Activated T-cell treated with anti-CD3 and anti-CD28 coated beads, Interleukin-2, amount 50 U/mL, for 4 hours (primary cell): Measurements from ENCODE around the gene PELO. TPM values are rescaled to one million over a fixed set of nuclear protein-coding genes. Genes with fewer than 3 reads are reported as not detected.

Source experiments
- ATAC-seq, 2 donors: fragments of 200-7000 bp; cut with Tn5 transposase; one replicate each; pipeline ENCODE4 v1.10.0; 2021
- DNase-seq: peaks from one replicate; pipeline ENCODE4 v3.0.0-alpha.2; 2020
- H3K27me3 Mint-ChIP-seq: one replicate; pipeline ENCODE4 v1.8.0; 2021; ENCODE audit warnings: low read depth, mixed read lengths
- H3K36me3 Mint-ChIP-seq: one replicate; pipeline ENCODE4 v1.8.0; 2022; ENCODE audit warnings: mixed read lengths; ENCODE audit not compliant: insufficient read depth
- H3K4me1 Mint-ChIP-seq: one replicate; pipeline ENCODE4 v1.8.0; 2021; ENCODE audit warnings: low read depth, mixed read lengths
- H3K4me3 Mint-ChIP-seq: one replicate; pipeline ENCODE4 v1.8.0; 2021; ENCODE audit warnings: mild to moderate bottlenecking, moderate library complexity, mixed read lengths
- H3K9me3 Mint-ChIP-seq: one replicate; pipeline ENCODE4 v1.8.0; 2021; ENCODE audit warnings: mixed read lengths
- total RNA-seq, 3 donors: library from RNA; stranded (reverse); gene quantifications; one replicate each; pipeline ENCODE4 v1.2.1, GENCODE V29; 2021

The PELO gene
- total RNA-seq, 3 donors from 2014 or later, result 21.2 to 26.5 (median 23.7) TPM

GRCh38 chr5:52783226-52783959 lies 4.3 kb upstream of the PELO start:
- peaks cover 10% of the 10 kb centered on the region for H3K27me3 Mint-ChIP-seq
- no peak for ATAC-seq
- peaks cover 18% of the 10 kb centered on the region for H3K4me1 Mint-ChIP-seq
- no peaks in the 10 kb centered on the region for H3K36me3 Mint-ChIP-seq
- DNase-seq, result no peak
- H3K4me3 Mint-ChIP-seq, result no peak overlapping the region
- H3K9me3 Mint-ChIP-seq, result no peaks in the 10 kb centered on the region

GRCh38 chr5:52784737-52785136 lies 3.0 kb upstream of the PELO start:
- H3K9me3 Mint-ChIP-seq, result no peaks in the 10 kb centered on the region
- H3K36me3 Mint-ChIP-seq, result no peaks in the 10 kb centered on the region
- H3K4me1 Mint-ChIP-seq, result peaks cover 19% of the 10 kb centered on the region
- H3K4me3 Mint-ChIP-seq, result no peak overlapping the region
- peaks cover 10% of the 10 kb centered on the region for H3K27me3 Mint-ChIP-seq
- ATAC-seq (no peak), DNase-seq (no peak)

GRCh38 chr5:52786391-52786790 lies 1.3 kb upstream of the PELO start:
- H3K9me3 Mint-ChIP-seq, result no peaks in the 10 kb centered on the region
- no peak for ATAC-seq
- H3K36me3 Mint-ChIP-seq, result no peaks in the 10 kb centered on the region
- peaks cover 28% of the 10 kb centered on the region for H3K4me1 Mint-ChIP-seq
- H3K27me3 Mint-ChIP-seq, result peaks cover 10% of the 10 kb centered on the region
- no peak for DNase-seq
- peak overlapping the region; percentile 47 for H3K4me3 Mint-ChIP-seq

- DNase-seq, result peak; percentile 45
- Mint-ChIP-seq H3K27me3 (peaks cover 10% of the 10 kb centered on the region), H3K9me3 (no peaks in the 10 kb centered on the region), H3K4me1 (peaks cover 28% of the 10 kb centered on the region), H3K36me3 (no peaks in the 10 kb centered on the region), H3K4me3 (peak overlapping the region; percentile 89)
- ATAC-seq, result no peak
These were observed 642 bp upstream of the PELO start for GRCh38 chr5:52786949-52787599.

- peak overlapping the region; percentile 89 for H3K4me3 Mint-ChIP-seq
- no peak for ATAC-seq
- no peaks in the 10 kb centered on the region for H3K9me3 Mint-ChIP-seq
- DNase-seq, result no peak
- H3K4me1 Mint-ChIP-seq, result peaks cover 26% of the 10 kb centered on the region
- H3K27me3 Mint-ChIP-seq, result peaks cover 10% of the 10 kb centered on the region
- no peaks in the 10 kb centered on the region for H3K36me3 Mint-ChIP-seq
These were observed 747 bp downstream of the PELO start for GRCh38 chr5:52788505-52788821.

GRCh38 chr5:52789378-52789777 lies 1.7 kb downstream of the PELO start:
- DNase-seq, result no peak
- Mint-ChIP-seq H3K4me3 (peak overlapping the region; percentile 89), H3K9me3 (no peaks in the 10 kb centered on the region), H3K27me3 (peaks cover 10% of the 10 kb centered on the region), H3K36me3 (no peaks in the 10 kb centered on the region), H3K4me1 (peaks cover 28% of the 10 kb centered on the region)
- ATAC-seq, result no peak

GRCh38 chr5:52789851-52790250 lies 2.1 kb downstream of the PELO start:
- ATAC-seq (no peak), DNase-seq (no peak)
- Mint-ChIP-seq H3K4me1 (peaks cover 28% of the 10 kb centered on the region), H3K27me3 (peaks cover 10% of the 10 kb centered on the region), H3K9me3 (no peaks in the 10 kb centered on the region), H3K36me3 (no peaks in the 10 kb centered on the region), H3K4me3 (peak overlapping the region; percentile 89)

GRCh38 chr5:52791366-52791765 lies 3.6 kb downstream of the PELO start:
- Mint-ChIP-seq H3K9me3 (no peaks in the 10 kb centered on the region), H3K27me3 (peaks cover 8% of the 10 kb centered on the region), H3K4me1 (peaks cover 26% of the 10 kb centered on the region), H3K4me3 (no peak overlapping the region), H3K36me3 (no peaks in the 10 kb centered on the region)
- ATAC-seq (no peak), DNase-seq (no peak)

- peaks cover 31% of the 10 kb centered on the region for H3K4me1 Mint-ChIP-seq
These were observed 6.8 kb downstream of the PELO start for GRCh38 chr5:52794519-52794918.

GRCh38 chr5:52796031-52796430 lies 8.3 kb downstream of the PELO start:
- no peak for DNase-seq
- Mint-ChIP-seq H3K36me3 (peaks cover 5% of the 10 kb centered on the region), H3K4me1 (peaks cover 29% of the 10 kb centered on the region), H3K9me3 (no peaks in the 10 kb centered on the region), H3K4me3 (no peak overlapping the region), H3K27me3 (no peaks in the 10 kb centered on the region)
- ATAC-seq, result no peak

More at GRCh38 chr5:52794519-52794918, 6.8 kb downstream of the PELO start:
- Mint-ChIP-seq H3K4me3 (no peak overlapping the region), H3K9me3 (no peaks in the 10 kb centered on the region), H3K27me3 (no peaks in the 10 kb centered on the region), H3K36me3 (no peaks in the 10 kb centered on the region)
- no peak for DNase-seq
- ATAC-seq, result no peak

- Mint-ChIP-seq H3K9me3 (no peaks in the 10 kb centered on the region), H3K4me1 (peaks cover 34% of the 10 kb centered on the region), H3K36me3 (peaks cover 10% of the 10 kb centered on the region), H3K27me3 (no peaks in the 10 kb centered on the region), H3K4me3 (no peak overlapping the region)
- DNase-seq (no peak), ATAC-seq (no peak)
These were observed 8.9 kb downstream of the PELO start for GRCh38 chr5:52796516-52797103.

GRCh38 chr5:52798938-52799337 lies 11.2 kb downstream of the PELO start:
- H3K4me1 Mint-ChIP-seq, result peaks cover 46% of the 10 kb centered on the region
- peaks cover 15% of the 10 kb centered on the region for H3K36me3 Mint-ChIP-seq
- H3K27me3 Mint-ChIP-seq, result no peaks in the 10 kb centered on the region
- ATAC-seq, result no peak
- H3K9me3 Mint-ChIP-seq, result no peaks in the 10 kb centered on the region
- H3K4me3 Mint-ChIP-seq, result peak overlapping the region; percentile 96
- DNase-seq, result no peak

GRCh38 chr5:52799358-52799982 lies 11.8 kb downstream of the PELO start:
- Mint-ChIP-seq H3K27me3 (no peaks in the 10 kb centered on the region), H3K4me1 (peaks cover 51% of the 10 kb centered on the region), H3K9me3 (no peaks in the 10 kb centered on the region), H3K36me3 (peaks cover 20% of the 10 kb centered on the region), H3K4me3 (peak overlapping the region; percentile 96)
- DNase-seq, result no peak
- peak; percentile 19 to 30 for ATAC-seq

GRCh38 chr5:52799983-52800393 lies 12.3 kb downstream of the PELO start:
- DNase-seq, result peak; percentile 94
- Mint-ChIP-seq H3K4me3 (peak overlapping the region; percentile 96), H3K27me3 (no peaks in the 10 kb centered on the region), H3K9me3 (no peaks in the 10 kb centered on the region), H3K36me3 (peaks cover 24% of the 10 kb centered on the region), H3K4me1 (peaks cover 55% of the 10 kb centered on the region)
- ATAC-seq, result peak; percentile 91 to 92
